K562 (cell line): ENCODE measurements around the gene PRR14. TPM values are rescaled to one million over a fixed set of nuclear protein-coding genes. Genes with fewer than 3 reads are reported as not detected.

Experiments
- CCAR2 ChIP-seq: fragments of 200-400 bp; formaldehyde crosslinking; IDR thresholded peaks from 2 replicates; pipeline ENCODE4 v1.6.1; 2017; ENCODE audit warnings: mild to moderate bottlenecking, low read depth, low read length
- DIDO1 ChIP-seq: fragments of 450-650 bp; IDR thresholded peaks from 2 replicates; pipeline ENCODE4 v1.6.1; 2016; ENCODE audit warnings: low read depth, missing biosample characterization, missing genetic modification characterization
- EGR1 ChIP-seq: fragments of 450-650 bp; conservative IDR thresholded peaks from 2 replicates; pipeline ENCODE4 v1.6.1; 2017; ENCODE audit warnings: mild to moderate bottlenecking
- GTF2A2 ChIP-seq: IDR thresholded peaks from 2 replicates; pipeline ENCODE4 v1.6.1; 2016; ENCODE audit warnings: mild to moderate bottlenecking, missing genetic modification characterization, missing compliant biosample characterization
- KLF16 ChIP-seq: IDR thresholded peaks from 2 replicates; pipeline ENCODE4 v1.6.1; 2016; ENCODE audit warnings: antibody characterized with exemption
- LEF1 ChIP-seq: fragments of 450-650 bp; IDR thresholded peaks from 2 replicates; pipeline ENCODE4 v1.6.1; 2016; ENCODE audit warnings: mild to moderate bottlenecking
- MEF2D ChIP-seq: conservative IDR thresholded peaks from 2 replicates; pipeline ENCODE4 v1.6.1; 2016; ENCODE audit warnings: low read depth, missing genetic modification characterization, missing compliant biosample characterization
- MYNN ChIP-seq, 2 experiments: sonication (generic); formaldehyde crosslinking in 1 of 2; IDR thresholded peaks; 2 replicates each; pipeline versions ENCODE4 v1.5.0 to v1.6.1; 2016 to 2020; ENCODE audit warnings: antibody characterized with exemption in 1 of 2, missing genetic modification reagents in 1 of 2
- POLR3A ChIP-seq: IDR thresholded peaks from 2 replicates; pipeline ENCODE4 v1.6.1; 2011; ENCODE audit warnings: borderline replicate concordance, mild to moderate bottlenecking, moderate library complexity; ENCODE audit not compliant: insufficient read length, insufficient read depth; ENCODE audit errors: extremely low read depth
- SMARCC2 ChIP-seq: fragments of 450-650 bp; IDR thresholded peaks from 2 replicates; pipeline ENCODE4 v1.6.1; 2017; ENCODE audit warnings: antibody characterized with exemption, moderate library complexity, mild to moderate bottlenecking, low read depth
- SRSF9 ChIP-seq: fragments of 200-400 bp; formaldehyde crosslinking; IDR thresholded peaks from 2 replicates; pipeline ENCODE4 v1.6.1; 2017; ENCODE audit warnings: low read depth, low read length, borderline replicate concordance
- TAF1 ChIP-seq: IDR thresholded peaks from 2 replicates; pipeline ENCODE4 v1.6.1; 2011; ENCODE audit warnings: mild to moderate bottlenecking, low read length, moderate library complexity; ENCODE audit not compliant: insufficient read depth, control insufficient read depth, severe bottlenecking; ENCODE audit errors: extremely low read depth
- TAF9B ChIP-seq: fragments of 450-650 bp; IDR thresholded peaks from 2 replicates; pipeline ENCODE4 v1.6.1; 2018; ENCODE audit warnings: mild to moderate bottlenecking; ENCODE audit not compliant: partially characterized antibody
- TOE1 ChIP-seq, 2 experiments: fragments of 450-650 bp in 1 of 2; sonication (generic) in 1 of 2; formaldehyde crosslinking in 1 of 2; IDR thresholded peaks; 2 replicates each; pipeline versions ENCODE4 v1.7.1 to v1.8.0; 2016 to 2022; ENCODE audit warnings: borderline replicate concordance in 2 of 2, mild to moderate bottlenecking in 2 of 2, antibody characterized with exemption in 1 of 2, inconsistent platforms in 1 of 2, low read depth in 1 of 2, missing genetic modification reagents in 1 of 2, moderate library complexity in 1 of 2
- ZNF197 ChIP-seq: fragments of 200-800 bp; sonication (Bioruptor generic); IDR thresholded peaks from 2 replicates; pipeline ENCODE4 v1.6.1; 2016; ENCODE audit warnings: low read depth, missing genetic modification characterization, missing compliant biosample characterization
- polyA plus RNA-seq, 8 experiments: library from polyadenylated mRNA; depleted of rRNA in 4 of 8; stranded (reverse) in 5 of 8; unstranded in 3 of 8; fragments of >200 nt; fragmentation: Nextera tagmentation in 2 of 8; fragmentation: Illumina TruSeq in 1 of 8; extraction: Ambion mirVana in 2 of 8; extraction: Trizol in 1 of 8; gene quantifications; 2 replicates each; pipeline versions ENCODE4 v1.2.1 to v1.2.3, GENCODE V29; 2011 to 2014; ENCODE audit warnings: inconsistent platforms in 1 of 8, missing spikeins in 1 of 8
- total RNA-seq, 7 experiments: library from RNA; depleted of rRNA in 6 of 7; stranded (reverse); fragments of >200 nt in 6 of 7; fragmentation: Illumina TruSeq in 2 of 7; extraction: Trizol in 2 of 7; gene quantifications; 2 replicates each; pipeline versions ENCODE4 v1.2.1 to v1.2.3, GENCODE V29; 2011 to 2021; ENCODE audit warnings: low replicate concordance in 1 of 7
- TF ChIP-seq, protein P1 (sequence below): fragments of 450-650 bp; formaldehyde crosslinking; IDR thresholded peaks from 2 replicates; pipeline ENCODE4 v1.4.0; 2022; ENCODE audit warnings: missing genetic modification characterization
- TF ChIP-seq, protein P2 (sequence below): fragments of 450-650 bp; conservative IDR thresholded peaks from 2 replicates; pipeline ENCODE4 v1.6.1; 2016; ENCODE audit warnings: missing genetic modification characterization, low read depth, mild to moderate bottlenecking, control low read depth, missing compliant biosample characterization
- TF ChIP-seq, protein P3 (sequence below): fragments of 250-450 bp; sonication (Bioruptor Pico); IDR thresholded peaks from 2 replicates; pipeline ENCODE4 v1.5.0; 2022; ENCODE audit warnings: mild to moderate bottlenecking
- TF ChIP-seq, protein P4 (sequence below), 3 experiments: fragments of 200-800 bp in 1 of 3; sonication (Bioruptor generic) in 1 of 3; sonication (generic) in 1 of 3; formaldehyde crosslinking in 1 of 3; IDR thresholded peaks; 2 replicates each; pipeline versions ENCODE4 v1.6.1 to v1.8.0; 2016 to 2022; ENCODE audit warnings: mild to moderate bottlenecking in 2 of 3, missing compliant biosample characterization in 2 of 3, missing genetic modification characterization in 2 of 3, missing genetic modification reagents in 1 of 3

PRR14 gene
- total and polyA plus RNA-seq, 9 of the 15 experiments (the other 6 are each of a cell fraction or from before 2014, with no cell fraction given), result 2.2 to 63.1 (median 11.5) TPM

DNA sequence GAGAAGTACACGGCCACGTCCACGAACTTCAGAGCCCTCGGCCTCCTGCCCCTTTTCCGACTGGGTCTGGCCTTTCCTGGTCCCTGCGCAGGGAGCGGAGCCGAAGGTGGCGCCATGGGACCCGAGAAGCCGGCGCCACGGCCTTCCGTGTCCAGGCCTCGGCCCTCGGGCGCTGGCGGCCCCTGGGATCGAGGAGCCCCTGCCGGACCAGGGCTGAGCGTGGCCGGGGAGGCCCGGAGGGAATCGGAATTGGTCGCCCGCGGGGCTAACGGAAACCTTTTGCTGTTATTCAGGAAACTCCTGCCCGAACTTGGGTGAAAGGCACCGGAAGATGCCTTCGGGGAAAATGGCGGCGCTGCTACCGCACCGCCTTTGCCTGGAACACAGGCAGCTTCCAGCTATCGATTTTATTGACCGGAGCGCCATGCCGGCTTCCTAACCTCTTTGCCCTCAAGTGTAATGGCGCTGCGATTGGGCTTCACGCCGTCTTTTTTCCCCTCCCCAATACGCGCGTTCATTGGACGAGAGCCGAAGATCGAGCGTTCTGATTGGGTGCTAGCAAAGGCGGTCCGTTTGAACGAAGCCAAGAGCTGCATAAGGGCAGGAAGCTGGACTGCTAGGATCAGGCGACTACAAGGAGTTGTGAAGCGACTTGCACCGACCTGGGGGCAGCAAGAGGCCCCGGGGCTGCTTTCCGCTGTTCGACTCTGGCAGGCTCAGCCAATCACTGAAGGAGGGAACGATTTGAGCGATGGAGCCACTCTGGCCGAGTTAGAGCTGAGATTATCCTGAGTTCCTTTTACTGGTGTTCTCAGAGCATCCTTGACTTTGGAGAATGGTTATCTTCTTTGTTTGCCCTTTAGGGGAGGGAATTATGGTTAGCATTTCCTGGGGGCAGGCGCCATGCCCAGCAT is 40.6 kb upstream of the PRR14 start, which contains the start of gene ZNF689 (continued):
- TF ChIP-seq, protein P1, sequence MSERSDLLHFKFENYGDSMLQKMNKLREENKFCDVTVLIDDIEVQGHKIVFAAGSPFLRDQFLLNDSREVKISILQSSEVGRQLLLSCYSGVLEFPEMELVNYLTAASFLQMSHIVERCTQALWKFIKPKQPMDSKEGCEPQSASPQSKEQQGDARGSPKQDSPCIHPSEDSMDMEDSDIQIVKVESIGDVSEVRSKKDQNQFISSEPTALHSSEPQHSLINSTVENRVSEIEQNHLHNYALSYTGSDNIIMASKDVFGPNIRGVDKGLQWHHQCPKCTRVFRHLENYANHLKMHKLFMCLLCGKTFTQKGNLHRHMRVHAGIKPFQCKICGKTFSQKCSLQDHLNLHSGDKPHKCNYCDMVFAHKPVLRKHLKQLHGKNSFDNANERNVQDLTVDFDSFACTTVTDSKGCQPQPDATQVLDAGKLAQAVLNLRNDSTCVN, result no peak
- peak; percentile 83 for TF ChIP-seq LEF1
- TF ChIP-seq KLF16, result no peak
- no peak for TF ChIP-seq CCAR2
- TF ChIP-seq DIDO1 (tag), result peak; percentile 95
- peak; percentile 84 for TF ChIP-seq TAF1
- TF ChIP-seq, protein P2, sequence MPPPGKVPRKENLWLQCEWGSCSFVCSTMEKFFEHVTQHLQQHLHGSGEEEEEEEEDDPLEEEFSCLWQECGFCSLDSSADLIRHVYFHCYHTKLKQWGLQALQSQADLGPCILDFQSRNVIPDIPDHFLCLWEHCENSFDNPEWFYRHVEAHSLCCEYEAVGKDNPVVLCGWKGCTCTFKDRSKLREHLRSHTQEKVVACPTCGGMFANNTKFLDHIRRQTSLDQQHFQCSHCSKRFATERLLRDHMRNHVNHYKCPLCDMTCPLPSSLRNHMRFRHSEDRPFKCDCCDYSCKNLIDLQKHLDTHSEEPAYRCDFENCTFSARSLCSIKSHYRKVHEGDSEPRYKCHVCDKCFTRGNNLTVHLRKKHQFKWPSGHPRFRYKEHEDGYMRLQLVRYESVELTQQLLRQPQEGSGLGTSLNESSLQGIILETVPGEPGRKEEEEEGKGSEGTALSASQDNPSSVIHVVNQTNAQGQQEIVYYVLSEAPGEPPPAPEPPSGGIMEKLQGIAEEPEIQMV (tag), result no peak
- TF ChIP-seq POLR3A, result no peak
- TF ChIP-seq MEF2D, result no peak
- no peak for TF ChIP-seq EGR1
- TF ChIP-seq TAF9B, result peak; percentile 91
- TF ChIP-seq ZNF197 (CRISPR knock-in tag), result peak; percentile 94
- 0 out of 2 replicates have a peak, but pooled peaks have one; percentile 21 for TF ChIP-seq TOE1 (IDR thresholded peaks at IDR 0.05; ENCODE audit: borderline replicate concordance)
- peak; percentile 65 for TF ChIP-seq TOE1 (CRISPR knock-in tag; IDR thresholded peaks at IDR 0.05; ENCODE audit: borderline replicate concordance, low read depth)
- TF ChIP-seq SMARCC2, result no peak
- TF ChIP-seq, protein P3, sequence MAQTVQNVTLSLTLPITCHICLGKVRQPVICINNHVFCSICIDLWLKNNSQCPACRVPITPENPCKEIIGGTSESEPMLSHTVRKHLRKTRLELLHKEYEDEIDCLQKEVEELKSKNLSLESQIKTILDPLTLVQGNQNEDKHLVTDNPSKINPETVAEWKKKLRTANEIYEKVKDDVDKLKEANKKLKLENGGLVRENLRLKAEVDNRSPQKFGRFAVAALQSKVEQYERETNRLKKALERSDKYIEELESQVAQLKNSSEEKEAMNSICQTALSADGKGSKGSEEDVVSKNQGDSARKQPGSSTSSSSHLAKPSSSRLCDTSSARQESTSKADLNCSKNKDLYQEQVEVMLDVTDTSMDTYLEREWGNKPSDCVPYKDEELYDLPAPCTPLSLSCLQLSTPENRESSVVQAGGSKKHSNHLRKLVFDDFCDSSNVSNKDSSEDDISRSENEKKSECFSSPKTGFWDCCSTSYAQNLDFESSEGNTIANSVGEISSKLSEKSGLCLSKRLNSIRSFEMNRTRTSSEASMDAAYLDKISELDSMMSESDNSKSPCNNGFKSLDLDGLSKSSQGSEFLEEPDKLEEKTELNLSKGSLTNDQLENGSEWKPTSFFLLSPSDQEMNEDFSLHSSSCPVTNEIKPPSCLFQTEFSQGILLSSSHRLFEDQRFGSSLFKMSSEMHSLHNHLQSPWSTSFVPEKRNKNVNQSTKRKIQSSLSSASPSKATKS (CRISPR knock-in tag), result no peak
- TF ChIP-seq, protein P4, sequence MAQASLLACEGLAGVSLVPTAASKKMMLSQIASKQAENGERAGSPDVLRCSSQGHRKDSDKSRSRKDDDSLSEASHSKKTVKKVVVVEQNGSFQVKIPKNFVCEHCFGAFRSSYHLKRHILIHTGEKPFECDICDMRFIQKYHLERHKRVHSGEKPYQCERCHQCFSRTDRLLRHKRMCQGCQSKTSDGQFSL (CRISPR knock-in tag; IDR thresholded peaks at IDR 0.05), result no peak
- TF ChIP-seq, protein P4 (tag; IDR thresholded peaks at IDR 0.05), result no peak
- no peak for TF ChIP-seq SRSF9
- TF ChIP-seq MYNN (IDR thresholded peaks at IDR 0.05), result no peak
- no peak for TF ChIP-seq MYNN (CRISPR knock-in tag; IDR thresholded peaks at IDR 0.05)
- no peak for TF ChIP-seq GTF2A2
